B cell (primary cell): ENCODE data around the gene CCK. TPM values are rescaled to one million over a fixed set of nuclear protein-coding genes. Genes with fewer than 3 reads are reported as not detected.

Experiments
- ATAC-seq: fragments of 200-7000 bp; cut with Tn5 transposase; one replicate; pipeline ENCODE4 v1.10.0; 2021; ENCODE audit warnings: low read depth, mild to moderate bottlenecking, moderate number of reproducible peaks, moderate library complexity
- CTCF ChIA-PET: fragments of 350-600 bp; sonication (Branson Sonifier 250); formaldehyde crosslinking; loops from one replicate; lab custom pipeline; 2021; ENCODE audit warnings: antibody characterized with exemption, inconsistent platforms; lab: Charles Lee
- POLR2A ChIA-PET: fragments of 350-600 bp; sonication (Branson Sonifier 250); formaldehyde crosslinking; loops from one replicate; lab custom pipeline; 2021; ENCODE audit warnings: antibody characterized with exemption; lab: Charles Lee
- DNase-seq: peaks from one replicate; pipeline ENCODE4 v3.0.0; 2013
- H2AFZ ChIP-seq: 2 replicates; pipeline ENCODE4 v1.6.1; 2012; ENCODE audit warnings: mild to moderate bottlenecking, low read depth, low read length; ENCODE audit not compliant: insufficient read depth, poor library complexity, severe bottlenecking
- H3K27ac ChIP-seq, 2 donors: 1 replicate in 1 of 2; 2 replicates in 1 of 2; pipeline ENCODE4 v1.5.1; 2012 to 2013; ENCODE audit warnings: low read length in 2 of 2, mild to moderate bottlenecking in 2 of 2, moderate library complexity in 1 of 2
- H3K27me3 ChIP-seq, 4 experiments: fragments of 200-600 bp in 1 of 4; sonication (generic) in 1 of 4; replicated peaks in 1 of 4; 1 replicate in 2 of 4; 2 replicates in 2 of 4; pipeline versions ENCODE4 v1.6.1 to v1.7.0; 2013 to 2016; ENCODE audit warnings: low read length in 3 of 4, mild to moderate bottlenecking in 2 of 4, mixed read lengths in 1 of 4, moderate library complexity in 1 of 4; ENCODE audit not compliant: insufficient read depth in 4 of 4, control insufficient read depth in 3 of 4; ENCODE audit errors: control extremely low read depth in 1 of 4
- H3K36me3 ChIP-seq, 2 experiments: replicated peaks in 1 of 2; 1 replicate in 1 of 2; 2 replicates in 1 of 2; pipeline versions ENCODE4 v1.6.1 to v1.7.1; 2013; ENCODE audit warnings: low read length in 1 of 2; ENCODE audit not compliant: insufficient read depth in 2 of 2, control insufficient read depth in 1 of 2; ENCODE audit errors: control extremely low read depth in 1 of 2, extremely low read depth in 1 of 2
- H3K4me1 ChIP-seq, 2 donors: fragments of 200-600 bp in 1 of 2; sonication (generic) in 1 of 2; 1 replicate in 1 of 2; 2 replicates in 1 of 2; pipeline versions ENCODE4 v1.5.1 to v1.6.1; 2013 to 2017; ENCODE audit warnings: low read length in 2 of 2; ENCODE audit not compliant: control insufficient read depth in 2 of 2, insufficient read depth in 2 of 2
- H3K4me2 ChIP-seq: replicated peaks from 2 replicates; pipeline ENCODE3; 2012; ENCODE audit warnings: mild to moderate bottlenecking, low read depth, low read length; ENCODE audit not compliant: poor library complexity, severe bottlenecking
- H3K4me3 ChIP-seq, 5 experiments: fragments of 200-600 bp in 1 of 5; sonication (generic) in 1 of 5; 1 replicate in 3 of 5; 2 replicates in 2 of 5; pipeline versions ENCODE4 v1.5.1 to v1.7.0; 2011 to 2016; ENCODE audit warnings: low read length in 4 of 5, mild to moderate bottlenecking in 4 of 5, low read depth in 2 of 5, control low read depth in 1 of 5, moderate library complexity in 1 of 5; ENCODE audit not compliant: insufficient read depth in 1 of 5; ENCODE audit errors: control extremely low read depth in 1 of 5, extremely low read depth in 1 of 5
- H3K79me2 ChIP-seq: fragments of 200-600 bp; sonication (generic); one replicate; pipeline ENCODE4 v1.6.0; 2016; ENCODE audit warnings: low read length; ENCODE audit not compliant: control insufficient read depth, insufficient read depth
- H3K9ac ChIP-seq: fragments of 200-600 bp; sonication (generic); 2 replicates; pipeline ENCODE4 v1.6.1; 2017; ENCODE audit warnings: mild to moderate bottlenecking, low read length, moderate library complexity
- H3K9me3 ChIP-seq, 3 donors: one replicate each; pipeline versions ENCODE4 v1.6.1 to v1.7.1; 2013; ENCODE audit warnings: low read length in 2 of 3; ENCODE audit not compliant: control insufficient read depth in 2 of 3, insufficient read depth in 1 of 3; ENCODE audit errors: control extremely low read depth in 1 of 3
- H4K20me1 ChIP-seq: 2 replicates; pipeline ENCODE4 v1.6.0; 2012; ENCODE audit warnings: mild to moderate bottlenecking, low read length; ENCODE audit not compliant: insufficient read depth, control insufficient read depth, poor library complexity, severe bottlenecking
- H3K27ac Mint-ChIP-seq: one replicate; pipeline ENCODE4 v1.8.0; 2021; ENCODE audit warnings: mixed read lengths
- H3K27me3 Mint-ChIP-seq: one replicate; pipeline ENCODE4 v1.8.0; 2021; ENCODE audit warnings: mixed read lengths
- H3K4me1 Mint-ChIP-seq: one replicate; pipeline ENCODE4 v1.8.0; 2021; ENCODE audit warnings: mixed read lengths
- H3K4me3 Mint-ChIP-seq: one replicate; pipeline ENCODE4 v1.8.0; 2021; ENCODE audit warnings: mixed read lengths
- H3K9me3 Mint-ChIP-seq: one replicate; pipeline ENCODE4 v1.8.0; 2022; ENCODE audit warnings: mixed read lengths; ENCODE audit not compliant: insufficient read depth
- EZH2 ChIP-seq: IDR thresholded peaks from 2 replicates; pipeline ENCODE4 v1.6.1; 2012; ENCODE audit warnings: borderline replicate concordance, low read depth, mild to moderate bottlenecking, moderate library complexity, low read length; ENCODE audit not compliant: insufficient read depth, poor library complexity, severe bottlenecking
- WGBS: methylation state at CpG from one replicate; pipeline ENCODE4 v1.1.5; 2013; ENCODE audit warnings: missing lambda C conversion rate; ENCODE audit not compliant: insufficient coverage; 5-methylcytosine and 5-hydroxymethylcytosine counted together
- intact Hi-C: fragments of 100-400 bp; cut with micrococcal nuclease; formaldehyde crosslinking; loops from one replicate; pipeline ENCODE4 v1.10.0; 2022
- polyA plus RNA-seq: library from polyadenylated mRNA; depleted of rRNA; stranded (reverse); fragments of >200 nt; gene quantifications from 2 replicates; pipeline ENCODE4 v1.2.3, GENCODE V29; 2012
- total RNA-seq, 2 donors: library from RNA; stranded (reverse); fragments of 120-200 nt in 1 of 2; gene quantifications; 1 replicate in 1 of 2; 2 replicates in 1 of 2; pipeline versions ENCODE4 v1.2.3 to v1.2.4, GENCODE V29; 2013 to 2022
- TF ChIP-seq, protein P1 (sequence below): fragments of 200-600 bp; IDR thresholded peaks from one replicate; pipeline ENCODE4 v1.8.0; 2022; ENCODE audit warnings: antibody characterized with exemption, mild to moderate bottlenecking

CCK gene
- total and polyA plus RNA-seq, 2 donors (not counting 1 experiment from before 2014, with no cell fraction given) = not detected

DNA sequence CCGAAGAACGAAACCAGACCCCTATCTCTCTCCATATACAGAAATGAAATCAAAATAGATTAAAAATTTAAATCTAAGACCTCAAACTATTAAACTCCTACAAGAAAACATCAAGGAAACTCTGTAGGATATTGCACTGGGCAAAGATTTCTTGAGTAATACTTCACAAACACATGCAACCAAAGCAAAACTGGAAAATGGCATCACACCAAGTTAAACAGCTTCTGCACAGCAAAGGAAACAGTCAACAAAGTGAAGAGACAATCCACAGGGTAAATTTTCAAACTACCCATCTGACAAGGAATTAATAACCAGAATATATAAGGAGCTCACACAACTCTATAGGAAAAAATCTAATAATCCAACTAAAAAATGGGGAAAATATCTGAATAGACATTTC is 29.4 kb downstream of the CCK start:
- Histone ChIP-seq H3K4me2 (no peak overlapping the region), H3K4me1 (no peaks in the 10 kb centered on the region), H4K20me1 (no peaks in the 10 kb centered on the region), H3K36me3 (no peaks in the 10 kb centered on the region), H3K4me3 (no peak overlapping the region), H3K9me3 (peaks cover 4 to 14% (median 12%) of the 10 kb centered on the region in 3 donors), H3K27ac (no peak overlapping the region), H3K79me2 (no peaks in the 10 kb centered on the region), H3K9ac (no peak overlapping the region), H2AFZ (no peak overlapping the region), H3K27me3 (peaks cover 0 to 12% (median 5%) of the 10 kb centered on the region in 4 experiments)
- TF ChIP-seq EZH2 = no peak
- TF ChIP-seq, protein P1, sequence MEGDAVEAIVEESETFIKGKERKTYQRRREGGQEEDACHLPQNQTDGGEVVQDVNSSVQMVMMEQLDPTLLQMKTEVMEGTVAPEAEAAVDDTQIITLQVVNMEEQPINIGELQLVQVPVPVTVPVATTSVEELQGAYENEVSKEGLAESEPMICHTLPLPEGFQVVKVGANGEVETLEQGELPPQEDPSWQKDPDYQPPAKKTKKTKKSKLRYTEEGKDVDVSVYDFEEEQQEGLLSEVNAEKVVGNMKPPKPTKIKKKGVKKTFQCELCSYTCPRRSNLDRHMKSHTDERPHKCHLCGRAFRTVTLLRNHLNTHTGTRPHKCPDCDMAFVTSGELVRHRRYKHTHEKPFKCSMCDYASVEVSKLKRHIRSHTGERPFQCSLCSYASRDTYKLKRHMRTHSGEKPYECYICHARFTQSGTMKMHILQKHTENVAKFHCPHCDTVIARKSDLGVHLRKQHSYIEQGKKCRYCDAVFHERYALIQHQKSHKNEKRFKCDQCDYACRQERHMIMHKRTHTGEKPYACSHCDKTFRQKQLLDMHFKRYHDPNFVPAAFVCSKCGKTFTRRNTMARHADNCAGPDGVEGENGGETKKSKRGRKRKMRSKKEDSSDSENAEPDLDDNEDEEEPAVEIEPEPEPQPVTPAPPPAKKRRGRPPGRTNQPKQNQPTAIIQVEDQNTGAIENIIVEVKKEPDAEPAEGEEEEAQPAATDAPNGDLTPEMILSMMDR = no peak
- CTCF ChIA-PET = no interaction called here
- ATAC-seq (no peak), DNase-seq (no peak)
- H3K27ac Mint-ChIP-seq = no peak overlapping the region
- POLR2A ChIA-PET = no interaction called here
- intact Hi-C loops = no loop called here
- no peak overlapping the region for H3K4me3 Mint-ChIP-seq
- WGBS = no CpG with 5 or more reads among the region's 2 CpGs
- peaks cover 8% of the 10 kb centered on the region for H3K9me3 Mint-ChIP-seq
- H3K4me1 Mint-ChIP-seq = no peaks in the 10 kb centered on the region
- peaks cover 26% of the 10 kb centered on the region for H3K27me3 Mint-ChIP-seq

DNA sequence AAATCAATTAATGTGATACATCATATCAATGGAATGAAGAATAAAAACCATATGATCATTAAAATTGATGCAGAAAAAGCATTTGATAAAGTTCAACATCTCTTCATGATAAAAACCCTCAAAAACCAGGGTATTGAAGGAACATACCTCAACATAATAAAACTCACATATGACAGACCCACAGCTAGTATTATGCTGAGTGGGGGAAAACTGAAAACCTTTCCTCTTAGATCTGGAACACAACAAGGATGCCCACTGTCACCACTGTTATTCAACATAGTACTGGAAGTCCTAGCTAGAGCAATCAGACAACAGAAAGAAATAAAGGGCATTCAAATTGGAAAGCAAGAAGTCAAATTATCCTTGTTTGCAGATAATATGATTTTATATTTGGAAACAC is 30.5 kb downstream of the CCK start:
- H4K20me1 ChIP-seq = no peaks in the 10 kb centered on the region
- no peak overlapping the region for H3K27ac Mint-ChIP-seq
- no peak overlapping the region for H3K4me3 ChIP-seq
- H3K9me3 Mint-ChIP-seq = peaks cover 8% of the 10 kb centered on the region
- peaks cover 4 to 14% (median 12%) of the 10 kb centered on the region in 3 donors for H3K9me3 ChIP-seq
- no peak for TF ChIP-seq EZH2
- TF ChIP-seq, protein P1 = no peak
- no peaks in the 10 kb centered on the region for H3K4me1 ChIP-seq
- intact Hi-C loops = no loop called here
- H3K9ac ChIP-seq = no peak overlapping the region
- no peak for ATAC-seq
- ChIA-PET CTCF (no interaction called here), POLR2A (no interaction called here)
- no peaks in the 10 kb centered on the region for H3K79me2 ChIP-seq
- H3K36me3 ChIP-seq = no peaks in the 10 kb centered on the region
- no peak overlapping the region for H3K27ac ChIP-seq
- peaks cover 26% of the 10 kb centered on the region for H3K27me3 Mint-ChIP-seq
- no peak overlapping the region for H3K4me2 ChIP-seq
- H3K4me3 Mint-ChIP-seq = no peak overlapping the region
- no peak overlapping the region for H2AFZ ChIP-seq
- peaks cover 0 to 12% (median 5%) of the 10 kb centered on the region in 4 experiments for H3K27me3 ChIP-seq
- no peak for DNase-seq
- H3K4me1 Mint-ChIP-seq = no peaks in the 10 kb centered on the region
